Right ventricle myocardium superior (tissue), 1 donor: ENCODE results near the gene RIC8A. TPM values are rescaled to one million over a fixed set of nuclear protein-coding genes. Genes with fewer than 3 reads are reported as not detected.

Source experiments
- ATAC-seq: fragments of 200-7000 bp; cut with Tn5 transposase; one replicate; pipeline ENCODE4 v1.9.1; 2020; ENCODE audit warnings: mild to moderate bottlenecking; ENCODE audit not compliant: poor library complexity
- DNase-seq: peaks from one replicate; pipeline ENCODE4 v3.0.0-alpha.2; 2020
- intact Hi-C: fragments of 100-400 bp; cut with DNase I; formaldehyde crosslinking; loops from one replicate; pipeline ENCODE4 v1.11.2; 2022
- total RNA-seq: library from RNA; stranded (reverse); fragmentation: NEBNext Ultra II Directional; extraction: Animal tissue kit (Norgen Biotek cat#: 25700); gene quantifications from one replicate; pipeline ENCODE4 v1.2.1, GENCODE V29; 2021
- donor health status: DM: no; HTN: yes; CAD: no; lungs with severe emphysema.

RIC8A gene
- total RNA-seq, 1 donor from 2014 or later = 51.9 TPM

- intact Hi-C loops = no loop called here
- no peak for ATAC-seq
Observed at GRCh38 chr11:256952-257737, 49.6 kb downstream of the RIC8A start.

GRCh38 chr11:257766-258493 lies 50.4 kb downstream of the RIC8A start:
- DNase-seq = no peak
- intact Hi-C loops = no loop called here
- no peak for ATAC-seq

More at GRCh38 chr11:256952-257737, 49.6 kb downstream of the RIC8A start:
- no peak for DNase-seq

- DNase-seq = no peak
- ATAC-seq = no peak
- intact Hi-C loops = no loop called here
Observed at GRCh38 chr11:259413-259812, 51.9 kb downstream of the RIC8A start.

- no peak for ATAC-seq
- intact Hi-C loops = no loop called here
Observed at GRCh38 chr11:261624-262023, 54.1 kb downstream of the RIC8A start.

More at GRCh38 chr11:261624-262023, 54.1 kb downstream of the RIC8A start:
- no peak for DNase-seq

Other genes starting within 250 kb of the RIC8A start
- not detected for gene SCGB1C1, start 14.6 kb upstream of the RIC8A start, total RNA-seq
- 20.0 TPM for gene BET1L, start 309 bp upstream of the RIC8A start, total RNA-seq
- 42.6 TPM for gene SIRT3, start 28.6 kb downstream of the RIC8A start, total RNA-seq
- gene PSMD13, start 29.3 kb downstream of the RIC8A start, total RNA-seq = 93.4 TPM
- gene NLRP6, start 70.7 kb downstream of the RIC8A start, total RNA-seq = 0.11 TPM
- gene PGGHG, start 81.4 kb downstream of the RIC8A start, total RNA-seq = 6.1 TPM
- gene IFITM5, start 91.8 kb downstream of the RIC8A start, total RNA-seq = not detected
- gene IFITM2, start 100.1 kb downstream of the RIC8A start, total RNA-seq = 194 TPM
- 83.1 TPM for gene IFITM1, start 106.3 kb downstream of the RIC8A start, total RNA-seq
- 287 TPM for gene IFITM3, start 113.2 kb downstream of the RIC8A start, total RNA-seq
- 0.94 TPM for gene B4GALNT4, start 161.8 kb downstream of the RIC8A start, total RNA-seq
- gene PKP3, start 186.5 kb downstream of the RIC8A start, total RNA-seq = 0.86 TPM
- 38.6 TPM for gene SIGIRR, start 207.3 kb downstream of the RIC8A start, total RNA-seq
- 0.08 TPM for gene ANO9, start 234.3 kb downstream of the RIC8A start, total RNA-seq
- gene PTDSS2, start 242.6 kb downstream of the RIC8A start, total RNA-seq = 25.5 TPM